Neural crest cell (in vitro differentiated cells): Measurements from ENCODE around the gene ADCY2. TPM values are rescaled to one million over a fixed set of nuclear protein-coding genes. Genes with fewer than 3 reads are reported as not detected.

Source experiments
- DNase-seq: peaks from one replicate; pipeline ENCODE4 v3.0.0; 2021; ENCODE audit warnings: low read depth, mixed read lengths, low spot score
- H3K27ac Mint-ChIP-seq: one replicate; pipeline ENCODE4 v1.8.0; 2021; ENCODE audit warnings: mild to moderate bottlenecking, mixed read lengths; ENCODE audit not compliant: unreplicated experiment
- H3K27me3 Mint-ChIP-seq: 2 replicates; pipeline ENCODE4 v1.8.0; 2021; ENCODE audit warnings: low read depth, mild to moderate bottlenecking, mixed read lengths
- H3K36me3 Mint-ChIP-seq: 2 replicates; pipeline ENCODE4 v1.8.0; 2021; ENCODE audit warnings: low read depth, mild to moderate bottlenecking, mixed read lengths
- H3K4me1 Mint-ChIP-seq: 2 replicates; pipeline ENCODE4 v1.8.0; 2021; ENCODE audit warnings: mixed read lengths
- H3K4me3 Mint-ChIP-seq: one replicate; pipeline ENCODE4 v1.8.0; 2021; ENCODE audit warnings: mild to moderate bottlenecking, mixed read lengths
- H3K9me3 Mint-ChIP-seq: 2 replicates; pipeline ENCODE4 v1.8.0; 2021; ENCODE audit warnings: mixed read lengths
- CTCF ChIP-seq: fragments of 200-600 bp; sonication (generic); conservative IDR thresholded peaks from 2 replicates; pipeline ENCODE4 v1.5.0; 2021; ENCODE audit warnings: antibody characterized with exemption, mild to moderate bottlenecking
- total RNA-seq: library from RNA; stranded (reverse); gene quantifications from 2 replicates; pipeline ENCODE4 v1.2.1, GENCODE V29; 2021

ADCY2 gene
- total RNA-seq, 1 donor from 2014 or later, result 3.5 TPM

GRCh38 chr5:7753181-7753580 is 357.2 kb downstream of the ADCY2 start:
- H3K36me3 Mint-ChIP-seq, result no peaks in the 10 kb centered on the region
- no peak for TF ChIP-seq CTCF
- no peak overlapping the region for H3K4me3 Mint-ChIP-seq
- peaks cover 20% of the 10 kb centered on the region for H3K27me3 Mint-ChIP-seq
- H3K9me3 Mint-ChIP-seq, result no peaks in the 10 kb centered on the region
- H3K27ac Mint-ChIP-seq, result no peak overlapping the region
- no peak for DNase-seq
- H3K4me1 Mint-ChIP-seq, result no peaks in the 10 kb centered on the region

GRCh38 chr5:7753596-7753995 is 357.7 kb downstream of the ADCY2 start:
- no peaks in the 10 kb centered on the region for H3K4me1 Mint-ChIP-seq
- H3K9me3 Mint-ChIP-seq, result no peaks in the 10 kb centered on the region
- no peak for DNase-seq
- peaks cover 20% of the 10 kb centered on the region for H3K27me3 Mint-ChIP-seq
- H3K36me3 Mint-ChIP-seq, result no peaks in the 10 kb centered on the region
- H3K4me3 Mint-ChIP-seq, result no peak overlapping the region
- TF ChIP-seq CTCF, result no peak
- no peak overlapping the region for H3K27ac Mint-ChIP-seq

GRCh38 chr5:7754490-7754889 is 358.6 kb downstream of the ADCY2 start:
- no peak for DNase-seq
- Mint-ChIP-seq H3K27ac (no peak overlapping the region), H3K4me1 (no peaks in the 10 kb centered on the region), H3K4me3 (no peak overlapping the region), H3K27me3 (peaks cover 20% of the 10 kb centered on the region), H3K9me3 (no peaks in the 10 kb centered on the region), H3K36me3 (no peaks in the 10 kb centered on the region)
- TF ChIP-seq CTCF, result no peak

GRCh38 chr5:7754997-7755596 is 359.2 kb downstream of the ADCY2 start:
- H3K27ac Mint-ChIP-seq, result no peak overlapping the region
- H3K27me3 Mint-ChIP-seq, result peaks cover 18% of the 10 kb centered on the region
- no peak overlapping the region for H3K4me3 Mint-ChIP-seq
- no peaks in the 10 kb centered on the region for H3K36me3 Mint-ChIP-seq
- TF ChIP-seq CTCF, result peak; percentile 92
- peak; percentile 67 for DNase-seq
- no peaks in the 10 kb centered on the region for H3K9me3 Mint-ChIP-seq
- H3K4me1 Mint-ChIP-seq, result no peaks in the 10 kb centered on the region

GRCh38 chr5:7755958-7756357 is 360.0 kb downstream of the ADCY2 start:
- no peaks in the 10 kb centered on the region for H3K4me1 Mint-ChIP-seq
- no peaks in the 10 kb centered on the region for H3K36me3 Mint-ChIP-seq
- no peak overlapping the region for H3K27ac Mint-ChIP-seq
- DNase-seq, result no peak
- no peak for TF ChIP-seq CTCF
- peaks cover 15% of the 10 kb centered on the region for H3K27me3 Mint-ChIP-seq
- no peaks in the 10 kb centered on the region for H3K9me3 Mint-ChIP-seq
- no peak overlapping the region for H3K4me3 Mint-ChIP-seq

GRCh38 chr5:7756453-7756852 is 360.5 kb downstream of the ADCY2 start:
- Mint-ChIP-seq H3K36me3 (no peaks in the 10 kb centered on the region), H3K4me3 (no peak overlapping the region), H3K9me3 (no peaks in the 10 kb centered on the region), H3K27me3 (peaks cover 15% of the 10 kb centered on the region), H3K27ac (no peak overlapping the region), H3K4me1 (no peaks in the 10 kb centered on the region)
- no peak for DNase-seq
- no peak for TF ChIP-seq CTCF
